Lower leg skin (tissue), 3 donors: ENCODE results near the gene EEF2K.

Experiments used
- CTCF ChIP-seq, 3 donors: fragments of 450-650 bp; IDR thresholded peaks; one replicate each; pipeline ENCODE4 v1.5.1; 2016; ENCODE audit warnings: antibody characterized with exemption in 3 of 3, mild to moderate bottlenecking in 3 of 3, moderate library complexity in 2 of 3
- POLR2A ChIP-seq, 2 donors: fragments of 450-650 bp; IDR thresholded peaks; one replicate each; pipeline ENCODE4 v1.6.1; 2016 to 2017; ENCODE audit warnings: antibody characterized with exemption in 2 of 2, mild to moderate bottlenecking in 1 of 2, moderate library complexity in 1 of 2

GRCh38 chr16:22315979-22316378 is 109.9 kb downstream of the EEF2K start:
- no peak for TF ChIP-seq CTCF (IDR thresholded peaks at IDR 0.05)
- no peak for TF ChIP-seq POLR2A (IDR thresholded peaks at IDR 0.05)
